Measurements from ENCODE around the gene RAD51B.

DNA sequence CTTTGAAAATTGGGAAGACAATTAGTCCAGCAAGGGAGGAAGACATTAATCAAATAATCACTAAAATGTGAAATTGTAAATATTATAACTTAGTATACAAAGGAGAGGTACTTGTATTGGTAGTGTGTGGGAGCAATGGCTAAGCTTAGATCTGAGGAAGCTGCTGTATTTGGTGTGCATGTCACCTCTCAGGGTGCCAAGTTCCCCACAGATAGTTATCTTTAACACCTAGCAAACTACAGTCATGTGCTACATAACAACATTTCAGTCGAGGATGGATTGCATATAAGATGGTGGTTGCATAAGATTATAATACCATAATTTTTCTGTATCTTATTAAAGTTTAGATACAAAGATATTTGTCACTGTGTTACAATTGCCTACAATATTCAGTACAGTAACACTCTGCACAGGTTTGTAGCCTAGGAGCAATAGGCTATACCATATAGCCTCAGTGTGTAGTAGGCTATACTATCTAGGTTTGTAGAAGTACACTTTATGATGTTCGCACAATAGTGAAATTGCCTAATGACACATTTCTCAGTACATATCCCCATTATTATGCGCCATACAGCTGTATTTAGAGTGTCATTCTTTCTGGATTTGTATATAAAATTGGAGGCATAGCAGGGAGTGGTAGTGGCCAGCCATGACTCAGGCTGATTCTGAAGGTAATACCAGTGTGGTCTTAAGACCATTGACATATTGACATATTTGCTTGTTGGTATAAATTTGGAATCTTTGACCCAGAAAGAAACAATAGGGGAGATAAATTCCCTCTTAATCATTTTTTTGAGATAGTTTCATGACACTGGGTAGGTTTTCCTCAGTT is 55.8 kb downstream of the RAD51B start:
- TF ChIP-seq, protein P1, sequence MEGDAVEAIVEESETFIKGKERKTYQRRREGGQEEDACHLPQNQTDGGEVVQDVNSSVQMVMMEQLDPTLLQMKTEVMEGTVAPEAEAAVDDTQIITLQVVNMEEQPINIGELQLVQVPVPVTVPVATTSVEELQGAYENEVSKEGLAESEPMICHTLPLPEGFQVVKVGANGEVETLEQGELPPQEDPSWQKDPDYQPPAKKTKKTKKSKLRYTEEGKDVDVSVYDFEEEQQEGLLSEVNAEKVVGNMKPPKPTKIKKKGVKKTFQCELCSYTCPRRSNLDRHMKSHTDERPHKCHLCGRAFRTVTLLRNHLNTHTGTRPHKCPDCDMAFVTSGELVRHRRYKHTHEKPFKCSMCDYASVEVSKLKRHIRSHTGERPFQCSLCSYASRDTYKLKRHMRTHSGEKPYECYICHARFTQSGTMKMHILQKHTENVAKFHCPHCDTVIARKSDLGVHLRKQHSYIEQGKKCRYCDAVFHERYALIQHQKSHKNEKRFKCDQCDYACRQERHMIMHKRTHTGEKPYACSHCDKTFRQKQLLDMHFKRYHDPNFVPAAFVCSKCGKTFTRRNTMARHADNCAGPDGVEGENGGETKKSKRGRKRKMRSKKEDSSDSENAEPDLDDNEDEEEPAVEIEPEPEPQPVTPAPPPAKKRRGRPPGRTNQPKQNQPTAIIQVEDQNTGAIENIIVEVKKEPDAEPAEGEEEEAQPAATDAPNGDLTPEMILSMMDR (IDR thresholded peaks at IDR 0.05), result no peak
- TF ChIP-seq POLR2AphosphoS5 (IDR thresholded peaks at IDR 0.05), result no peak
